B cell (primary cell): ENCODE results near the gene PDE6A. TPM values are rescaled to one million over a fixed set of nuclear protein-coding genes. Genes with fewer than 3 reads are reported as not detected.

Experiments
- ATAC-seq: fragments of 200-7000 bp; cut with Tn5 transposase; one replicate; pipeline ENCODE4 v1.10.0; 2021; ENCODE audit warnings: low read depth, mild to moderate bottlenecking, moderate number of reproducible peaks, moderate library complexity
- CTCF ChIA-PET: fragments of 350-600 bp; sonication (Branson Sonifier 250); formaldehyde crosslinking; loops from one replicate; lab custom pipeline; 2021; ENCODE audit warnings: antibody characterized with exemption, inconsistent platforms; lab: Charles Lee
- POLR2A ChIA-PET: fragments of 350-600 bp; sonication (Branson Sonifier 250); formaldehyde crosslinking; loops from one replicate; lab custom pipeline; 2021; ENCODE audit warnings: antibody characterized with exemption; lab: Charles Lee
- DNase-seq: peaks from one replicate; pipeline ENCODE4 v3.0.0; 2013
- H2AFZ ChIP-seq: 2 replicates; pipeline ENCODE4 v1.6.1; 2012; ENCODE audit warnings: mild to moderate bottlenecking, low read depth, low read length; ENCODE audit not compliant: insufficient read depth, poor library complexity, severe bottlenecking
- H3K27ac ChIP-seq, 2 donors: 1 replicate in 1 of 2; 2 replicates in 1 of 2; pipeline ENCODE4 v1.5.1; 2012 to 2013; ENCODE audit warnings: low read length in 2 of 2, mild to moderate bottlenecking in 2 of 2, moderate library complexity in 1 of 2
- H3K27me3 ChIP-seq, 4 experiments: fragments of 200-600 bp in 1 of 4; sonication (generic) in 1 of 4; replicated peaks in 1 of 4; 1 replicate in 2 of 4; 2 replicates in 2 of 4; pipeline versions ENCODE4 v1.6.1 to v1.7.0; 2013 to 2016; ENCODE audit warnings: low read length in 3 of 4, mild to moderate bottlenecking in 2 of 4, mixed read lengths in 1 of 4, moderate library complexity in 1 of 4; ENCODE audit not compliant: insufficient read depth in 4 of 4, control insufficient read depth in 3 of 4; ENCODE audit errors: control extremely low read depth in 1 of 4
- H3K36me3 ChIP-seq, 2 experiments: replicated peaks in 1 of 2; 1 replicate in 1 of 2; 2 replicates in 1 of 2; pipeline versions ENCODE4 v1.6.1 to v1.7.1; 2013; ENCODE audit warnings: low read length in 1 of 2; ENCODE audit not compliant: insufficient read depth in 2 of 2, control insufficient read depth in 1 of 2; ENCODE audit errors: control extremely low read depth in 1 of 2, extremely low read depth in 1 of 2
- H3K4me1 ChIP-seq, 2 donors: fragments of 200-600 bp in 1 of 2; sonication (generic) in 1 of 2; 1 replicate in 1 of 2; 2 replicates in 1 of 2; pipeline versions ENCODE4 v1.5.1 to v1.6.1; 2013 to 2017; ENCODE audit warnings: low read length in 2 of 2; ENCODE audit not compliant: control insufficient read depth in 2 of 2, insufficient read depth in 2 of 2
- H3K4me2 ChIP-seq: replicated peaks from 2 replicates; pipeline ENCODE3; 2012; ENCODE audit warnings: mild to moderate bottlenecking, low read depth, low read length; ENCODE audit not compliant: poor library complexity, severe bottlenecking
- H3K4me3 ChIP-seq, 5 experiments: fragments of 200-600 bp in 1 of 5; sonication (generic) in 1 of 5; 1 replicate in 3 of 5; 2 replicates in 2 of 5; pipeline versions ENCODE4 v1.5.1 to v1.7.0; 2011 to 2016; ENCODE audit warnings: low read length in 4 of 5, mild to moderate bottlenecking in 4 of 5, low read depth in 2 of 5, control low read depth in 1 of 5, moderate library complexity in 1 of 5; ENCODE audit not compliant: insufficient read depth in 1 of 5; ENCODE audit errors: control extremely low read depth in 1 of 5, extremely low read depth in 1 of 5
- H3K79me2 ChIP-seq: fragments of 200-600 bp; sonication (generic); one replicate; pipeline ENCODE4 v1.6.0; 2016; ENCODE audit warnings: low read length; ENCODE audit not compliant: control insufficient read depth, insufficient read depth
- H3K9ac ChIP-seq: fragments of 200-600 bp; sonication (generic); 2 replicates; pipeline ENCODE4 v1.6.1; 2017; ENCODE audit warnings: mild to moderate bottlenecking, low read length, moderate library complexity
- H3K9me3 ChIP-seq, 3 donors: one replicate each; pipeline versions ENCODE4 v1.6.1 to v1.7.1; 2013; ENCODE audit warnings: low read length in 2 of 3; ENCODE audit not compliant: control insufficient read depth in 2 of 3, insufficient read depth in 1 of 3; ENCODE audit errors: control extremely low read depth in 1 of 3
- H4K20me1 ChIP-seq: 2 replicates; pipeline ENCODE4 v1.6.0; 2012; ENCODE audit warnings: mild to moderate bottlenecking, low read length; ENCODE audit not compliant: insufficient read depth, control insufficient read depth, poor library complexity, severe bottlenecking
- H3K27ac Mint-ChIP-seq: one replicate; pipeline ENCODE4 v1.8.0; 2021; ENCODE audit warnings: mixed read lengths
- H3K27me3 Mint-ChIP-seq: one replicate; pipeline ENCODE4 v1.8.0; 2021; ENCODE audit warnings: mixed read lengths
- H3K4me1 Mint-ChIP-seq: one replicate; pipeline ENCODE4 v1.8.0; 2021; ENCODE audit warnings: mixed read lengths
- H3K4me3 Mint-ChIP-seq: one replicate; pipeline ENCODE4 v1.8.0; 2021; ENCODE audit warnings: mixed read lengths
- H3K9me3 Mint-ChIP-seq: one replicate; pipeline ENCODE4 v1.8.0; 2022; ENCODE audit warnings: mixed read lengths; ENCODE audit not compliant: insufficient read depth
- CTCF ChIP-seq: fragments of 200-600 bp; IDR thresholded peaks from one replicate; pipeline ENCODE4 v1.8.0; 2022; ENCODE audit warnings: antibody characterized with exemption, mild to moderate bottlenecking
- EZH2 ChIP-seq: IDR thresholded peaks from 2 replicates; pipeline ENCODE4 v1.6.1; 2012; ENCODE audit warnings: borderline replicate concordance, low read depth, mild to moderate bottlenecking, moderate library complexity, low read length; ENCODE audit not compliant: insufficient read depth, poor library complexity, severe bottlenecking
- WGBS: methylation state at CpG from one replicate; pipeline ENCODE4 v1.1.5; 2013; ENCODE audit warnings: missing lambda C conversion rate; ENCODE audit not compliant: insufficient coverage; 5-methylcytosine and 5-hydroxymethylcytosine counted together
- intact Hi-C: fragments of 100-400 bp; cut with micrococcal nuclease; formaldehyde crosslinking; loops from one replicate; pipeline ENCODE4 v1.10.0; 2022
- polyA plus RNA-seq: library from polyadenylated mRNA; depleted of rRNA; stranded (reverse); fragments of >200 nt; gene quantifications from 2 replicates; pipeline ENCODE4 v1.2.3, GENCODE V29; 2012
- total RNA-seq, 2 donors: library from RNA; stranded (reverse); fragments of 120-200 nt in 1 of 2; gene quantifications; 1 replicate in 1 of 2; 2 replicates in 1 of 2; pipeline versions ENCODE4 v1.2.3 to v1.2.4, GENCODE V29; 2013 to 2022

The PDE6A gene
- total and polyA plus RNA-seq, 2 donors (not counting 1 experiment from before 2014, with no cell fraction given): not detected

GRCh38 chr5:149840226-149840825 lies 104.3 kb downstream of the PDE6A start:
- ATAC-seq (no peak), DNase-seq (no peak)
- TF ChIP-seq CTCF (no peak), EZH2 (no peak)
- peaks cover 0 to 21% of the 10 kb centered on the region in 2 experiments for H3K36me3 ChIP-seq
- H3K9me3 Mint-ChIP-seq: no peaks in the 10 kb centered on the region
- no peak overlapping the region for H3K4me3 ChIP-seq
- H3K4me1 Mint-ChIP-seq: no peaks in the 10 kb centered on the region
- WGBS: 95% methylated on average over 8 of the region's 8 CpGs
- H3K27ac ChIP-seq: no peak overlapping the region
- no peaks in the 10 kb centered on the region for H3K79me2 ChIP-seq
- H3K4me2 ChIP-seq: no peak overlapping the region
- H3K27me3 ChIP-seq: no peaks in the 10 kb centered on the region
- POLR2A ChIA-PET: no interaction called here
- H3K4me1 ChIP-seq: no peaks in the 10 kb centered on the region
- H3K27ac Mint-ChIP-seq: no peak overlapping the region
- H2AFZ ChIP-seq: no peak overlapping the region
- no peaks in the 10 kb centered on the region for H3K9me3 ChIP-seq
- no peaks in the 10 kb centered on the region for H3K27me3 Mint-ChIP-seq
- CTCF ChIA-PET: interaction anchor here (0.6 to 16.5 kb wide), 4 partner anchors 10 to 152 kb away, joined by 3 to 240 read pairs (median 98); no protein-coding TSS in a partner anchor
- intact Hi-C loops: no loop called here
- no peak overlapping the region for H3K4me3 Mint-ChIP-seq
- H4K20me1 ChIP-seq: no peaks in the 10 kb centered on the region
- no peak overlapping the region for H3K9ac ChIP-seq

GRCh38 chr5:149839761-149840160 lies 104.8 kb downstream of the PDE6A start:
- intact Hi-C loops: no loop called here
- Histone ChIP-seq H3K27ac (no peak overlapping the region), H3K79me2 (no peaks in the 10 kb centered on the region), H3K9ac (no peak overlapping the region), H3K27me3 (no peaks in the 10 kb centered on the region), H2AFZ (no peak overlapping the region), H3K4me3 (no peak overlapping the region), H3K36me3 (peaks cover 0 to 18% of the 10 kb centered on the region in 2 experiments), H3K9me3 (no peaks in the 10 kb centered on the region), H3K4me1 (no peaks in the 10 kb centered on the region), H4K20me1 (no peaks in the 10 kb centered on the region), H3K4me2 (no peak overlapping the region)
- ATAC-seq: no peak
- WGBS: 98% methylated on average over 13 of the region's 16 CpGs
- TF ChIP-seq CTCF (no peak), EZH2 (no peak)
- ChIA-PET POLR2A (no interaction called here), CTCF (interaction anchor here (1.0 to 16.5 kb wide), 3 partner anchors 10 to 152 kb away, joined by 3 to 240 read pairs (median 194); no protein-coding TSS in a partner anchor)
- Mint-ChIP-seq H3K4me1 (no peaks in the 10 kb centered on the region), H3K4me3 (no peak overlapping the region), H3K9me3 (no peaks in the 10 kb centered on the region), H3K27ac (no peak overlapping the region), H3K27me3 (no peaks in the 10 kb centered on the region)
- DNase-seq: no peak
